ENCODE measurements around the gene DNAH2.

DNA sequence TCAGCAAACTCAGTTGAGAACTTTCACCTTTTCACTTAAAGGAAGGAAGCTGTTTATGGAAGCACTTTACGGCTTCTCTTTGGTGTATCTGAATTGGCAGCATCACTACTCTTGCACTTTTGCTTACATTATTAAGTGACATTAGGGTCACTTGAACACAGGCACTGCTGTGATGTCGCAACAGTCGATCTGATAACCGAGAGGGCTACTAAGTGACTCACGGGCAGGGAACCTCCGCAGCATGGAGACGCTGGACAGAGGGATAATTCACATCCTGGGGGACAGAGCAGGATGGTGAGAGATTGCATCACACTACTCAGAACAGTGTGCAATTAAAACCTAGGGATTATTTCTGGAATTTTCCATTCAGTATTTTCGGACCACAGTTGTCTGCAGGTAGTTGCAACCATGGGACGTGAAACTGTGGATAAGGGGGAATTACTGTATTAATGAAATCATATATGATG is 56.5 kb downstream of the DNAH2 start:
- TF ChIP-seq, protein P1, sequence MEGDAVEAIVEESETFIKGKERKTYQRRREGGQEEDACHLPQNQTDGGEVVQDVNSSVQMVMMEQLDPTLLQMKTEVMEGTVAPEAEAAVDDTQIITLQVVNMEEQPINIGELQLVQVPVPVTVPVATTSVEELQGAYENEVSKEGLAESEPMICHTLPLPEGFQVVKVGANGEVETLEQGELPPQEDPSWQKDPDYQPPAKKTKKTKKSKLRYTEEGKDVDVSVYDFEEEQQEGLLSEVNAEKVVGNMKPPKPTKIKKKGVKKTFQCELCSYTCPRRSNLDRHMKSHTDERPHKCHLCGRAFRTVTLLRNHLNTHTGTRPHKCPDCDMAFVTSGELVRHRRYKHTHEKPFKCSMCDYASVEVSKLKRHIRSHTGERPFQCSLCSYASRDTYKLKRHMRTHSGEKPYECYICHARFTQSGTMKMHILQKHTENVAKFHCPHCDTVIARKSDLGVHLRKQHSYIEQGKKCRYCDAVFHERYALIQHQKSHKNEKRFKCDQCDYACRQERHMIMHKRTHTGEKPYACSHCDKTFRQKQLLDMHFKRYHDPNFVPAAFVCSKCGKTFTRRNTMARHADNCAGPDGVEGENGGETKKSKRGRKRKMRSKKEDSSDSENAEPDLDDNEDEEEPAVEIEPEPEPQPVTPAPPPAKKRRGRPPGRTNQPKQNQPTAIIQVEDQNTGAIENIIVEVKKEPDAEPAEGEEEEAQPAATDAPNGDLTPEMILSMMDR (IDR thresholded peaks at IDR 0.05; ENCODE audit: low read depth, low read length), result no peak
- TF ChIP-seq EZH2phosphoT487 (IDR thresholded peaks at IDR 0.05; ENCODE audit: low read depth), result no peak

Data from OCI-LY3 (cell line).